GM19395 (cell line): Measurements from ENCODE around the gene AHSA1.

Source experiments
- ATAC-seq: cut with Tn5 transposase; IDR thresholded peaks from one replicate; pipeline ENCODE4 v1.9.1; 2021; ENCODE audit warnings: mild to moderate bottlenecking, moderate library complexity; ENCODE audit not compliant: unreplicated experiment

AHSA1 gene

GRCh38 chr14:77507762-77508161 is 49.9 kb downstream of the AHSA1 start:
- no peak for ATAC-seq

- ATAC-seq: no peak
Measured at GRCh38 chr14:77508249-77508648, 50.4 kb downstream of the AHSA1 start.

GRCh38 chr14:77508876-77509275 is 51.0 kb downstream of the AHSA1 start:
- no peak for ATAC-seq

GRCh38 chr14:77509366-77509765 is 51.5 kb downstream of the AHSA1 start:
- no peak for ATAC-seq

- ATAC-seq: no peak
Measured at GRCh38 chr14:77511486-77512162, 53.7 kb downstream of the AHSA1 start.

GRCh38 chr14:77516126-77516525 is 58.2 kb downstream of the AHSA1 start:
- ATAC-seq: no peak
